HepG2 (cell line): ENCODE data around the gene TOPORS. TPM values are rescaled to one million over a fixed set of nuclear protein-coding genes. Genes with fewer than 3 reads are reported as not detected.

Source experiments
- ATAC-seq: fragments of 200-7000 bp; cut with Tn5 transposase; 3 replicates; pipeline ENCODE4 v1.9.1; 2020; ENCODE audit warnings: mild to moderate bottlenecking, moderate library complexity
- BruUV-seq: library from RNA; stranded (reverse); fragments of 400-500 nt; replicated peaks from 2 replicates; lab custom pipeline; 2021; lab: Mats Ljungman, UMichigan
- CTCF ChIA-PET: fragments of 300-600 bp; formaldehyde crosslinking; extraction: SDS; loops from one replicate; lab custom pipeline; 2021; ENCODE audit warnings: low total read pairs, inconsistent platforms, low intra/inter-chr PET ratio; lab: Yijun Ruan, JAX
- POLR2A ChIA-PET: fragments of 350-600 bp; sonication (Branson Sonifier 250); formaldehyde crosslinking; loops from one replicate; lab custom pipeline; 2020; ENCODE audit warnings: antibody characterized with exemption, inconsistent platforms; lab: Yijun Ruan, JAX
- DNase-seq: peaks from one replicate; pipeline ENCODE4 v3.0.0-alpha.2; 2015; ENCODE audit warnings: low spot score
- FAIRE-seq: peaks from 3 replicates; lab custom pipeline; 2011; peaks lifted over from hg19 to GRCh38; lab: Jason Lieb, UNC
- H2AFZ ChIP-seq: one replicate; pipeline ENCODE4 v1.6.1; 2011; ENCODE audit warnings: low read length, inconsistent platforms
- H3K27ac ChIP-seq: fragments of 300-600 bp; 3 replicates; pipeline ENCODE4 v1.8.0; 2011; ENCODE audit warnings: mixed run types, mild to moderate bottlenecking, mixed read lengths, low read length, inconsistent platforms; ENCODE audit not compliant: insufficient read depth; ENCODE audit errors: extremely low read length
- H3K27me3 ChIP-seq, 2 experiments: fragments of 200-600 bp in 1 of 2; 2 replicates in 1 of 2; 3 replicates in 1 of 2; pipeline versions ENCODE4 v1.6.0 to v1.8.0; 2011; ENCODE audit warnings: low read length in 2 of 2, mild to moderate bottlenecking in 2 of 2, moderate library complexity in 2 of 2, inconsistent platforms in 1 of 2; ENCODE audit not compliant: insufficient read depth in 2 of 2, control insufficient read depth in 1 of 2
- H3K36me3 ChIP-seq, 2 experiments: fragments of 200-600 bp in 1 of 2; replicated peaks in 1 of 2; 2 replicates in 1 of 2; 3 replicates in 1 of 2; pipeline versions ENCODE4 v1.5.1 to v1.8.0; 2011; ENCODE audit warnings: low read length in 2 of 2, inconsistent platforms in 1 of 2; ENCODE audit not compliant: insufficient read depth in 2 of 2, control insufficient read depth in 1 of 2
- H3K4me1 ChIP-seq: 2 replicates; pipeline ENCODE4 v1.5.1; 2012; ENCODE audit warnings: low read length, inconsistent platforms; ENCODE audit not compliant: insufficient read depth
- H3K4me2 ChIP-seq: 2 replicates; pipeline ENCODE4 v1.6.0; 2011; ENCODE audit warnings: low read depth, low read length, inconsistent platforms
- H3K4me3 ChIP-seq, 3 experiments: fragments of 200-600 bp in 1 of 3; sonication (generic), shearing (Covaris generic) in 1 of 3; replicated peaks in 1 of 3; 2 replicates each; pipeline ENCODE4 v1.5.1; 2011 to 2016; ENCODE audit warnings: low read length in 3 of 3, inconsistent platforms in 2 of 3, low read depth in 2 of 3, mild to moderate bottlenecking in 2 of 3, control low read depth in 1 of 3, mixed read lengths in 1 of 3; ENCODE audit not compliant: insufficient read depth in 1 of 3
- H3K79me2 ChIP-seq: one replicate; pipeline ENCODE4 v1.6.1; 2011; ENCODE audit warnings: low read length, inconsistent platforms; ENCODE audit not compliant: insufficient read depth
- H3K9ac ChIP-seq: 2 replicates; pipeline ENCODE4 v1.6.0; 2011; ENCODE audit warnings: mild to moderate bottlenecking, low read depth, low read length, inconsistent platforms; ENCODE audit not compliant: insufficient read depth
- H3K9me3 ChIP-seq: 2 replicates; pipeline ENCODE4 v1.5.1; 2012; ENCODE audit warnings: mild to moderate bottlenecking, low read length
- H4K20me1 ChIP-seq: 2 replicates; pipeline ENCODE4 v1.6.0; 2011; ENCODE audit warnings: inconsistent platforms, mild to moderate bottlenecking, low read length, moderate library complexity; ENCODE audit not compliant: insufficient read depth
- CBX2 ChIP-seq, 2 experiments: fragments of 200-600 bp in 1 of 2; sonication (generic); formaldehyde crosslinking in 1 of 2; IDR thresholded peaks; 2 replicates each; pipeline versions ENCODE4 v1.7.0 to v1.8.1; 2018 to 2022; ENCODE audit warnings: low read depth in 2 of 2, low read length in 1 of 2, mild to moderate bottlenecking in 1 of 2, missing genetic modification reagents in 1 of 2
- GATAD1 ChIP-seq: IDR thresholded peaks from 2 replicates; pipeline ENCODE4 v1.6.1; 2016; ENCODE audit warnings: missing genetic modification reagents, missing compliant biosample characterization
- HMGXB4 ChIP-seq, 2 experiments: sonication (generic) in 1 of 2; formaldehyde crosslinking in 1 of 2; IDR thresholded peaks; 2 replicates each; pipeline versions ENCODE4 v1.4.0 to v1.6.1; 2018 to 2020; ENCODE audit warnings: missing genetic modification reagents in 2 of 2, borderline replicate concordance in 1 of 2, low read depth in 1 of 2, mild to moderate bottlenecking in 1 of 2, missing biosample characterization in 1 of 2
- NBN ChIP-seq: fragments of 450-650 bp; conservative IDR thresholded peaks from 2 replicates; pipeline ENCODE4 v1.6.1; 2017
- NCOA2 ChIP-seq: sonication (generic); formaldehyde crosslinking; IDR thresholded peaks from 2 replicates; pipeline ENCODE4 v1.8.0; 2022; ENCODE audit warnings: inconsistent platforms
- NR1H2 ChIP-seq: sonication (generic); formaldehyde crosslinking; IDR thresholded peaks from 2 replicates; pipeline ENCODE4 v1.8.1; 2022; ENCODE audit warnings: low read depth, missing genetic modification reagents, borderline replicate concordance
- RBFOX2 ChIP-seq: fragments of 200-400 bp; formaldehyde crosslinking; IDR thresholded peaks from 2 replicates; pipeline ENCODE4 v1.6.1; 2017; ENCODE audit warnings: low read depth, mild to moderate bottlenecking, low read length
- SIX4 ChIP-seq: sonication (generic); formaldehyde crosslinking; IDR thresholded peaks from 2 replicates; pipeline ENCODE4 v1.4.0; 2020; ENCODE audit warnings: missing genetic modification reagents
- ZFP41 ChIP-seq: sonication (generic); formaldehyde crosslinking; IDR thresholded peaks from 2 replicates; pipeline ENCODE4 v1.4.0; 2020; ENCODE audit warnings: mild to moderate bottlenecking, missing genetic modification reagents, borderline replicate concordance
- ZMYM3 ChIP-seq: sonication (generic); formaldehyde crosslinking; IDR thresholded peaks from 2 replicates; pipeline ENCODE4 v1.5.1; 2020; ENCODE audit warnings: mild to moderate bottlenecking, missing genetic modification reagents
- ZNF143 ChIP-seq: sonication (generic); formaldehyde crosslinking; IDR thresholded peaks from 2 replicates; pipeline ENCODE4 v1.4.0; 2020; ENCODE audit warnings: missing genetic modification reagents
- ZNF564 ChIP-seq: sonication (generic); formaldehyde crosslinking; IDR thresholded peaks from 2 replicates; pipeline ENCODE4 v1.8.1; 2023; ENCODE audit warnings: mild to moderate bottlenecking, missing genetic modification reagents
- ZNF710 ChIP-seq: sonication (generic); formaldehyde crosslinking; IDR thresholded peaks from 2 replicates; pipeline ENCODE4 v1.5.0; 2020; ENCODE audit warnings: mild to moderate bottlenecking, missing genetic modification reagents, borderline replicate concordance
- ZNF766 ChIP-seq: sonication (generic); formaldehyde crosslinking; IDR thresholded peaks from 2 replicates; pipeline ENCODE4 v1.5.0; 2020; ENCODE audit warnings: missing genetic modification reagents, borderline replicate concordance
- ZNF768 ChIP-seq: sonication (generic); formaldehyde crosslinking; IDR thresholded peaks from 2 replicates; pipeline ENCODE4 v1.4.0; 2020; ENCODE audit warnings: missing genetic modification reagents
- ZNF883 ChIP-seq: sonication (generic); formaldehyde crosslinking; IDR thresholded peaks from 2 replicates; pipeline ENCODE4 v1.5.1; 2020; ENCODE audit warnings: mild to moderate bottlenecking, missing genetic modification reagents; ENCODE audit errors: not compliant biosample characterization
- WGBS: methylation state at CpG from one replicate; pipeline ENCODE4 v1.1.6; 2017; ENCODE audit warnings: low lambda C conversion rate; 5-methylcytosine and 5-hydroxymethylcytosine counted together
- in situ Hi-C: cut with HindIII; loops from 2 replicates; pipeline ENCODE4 v1.10.0; 2017; ENCODE audit warnings: low pct_unique_long_range_greater_than_20kb; ENCODE audit not compliant: extremely low pct_ligation_motif_present
- intact Hi-C: fragments of 100-400 bp; cut with micrococcal nuclease; formaldehyde crosslinking; loops from one replicate; pipeline ENCODE4 v1.10.0; 2022; ENCODE audit not compliant: unreplicated experiment
- polyA plus RNA-seq, 8 experiments: library from polyadenylated mRNA; depleted of rRNA in 3 of 8; stranded (reverse) in 7 of 8; unstranded in 1 of 8; fragments of >200 nt; fragmentation: Illumina TruSeq in 4 of 8; extraction: Trizol in 4 of 8; gene quantifications; 2 replicates each; pipeline versions ENCODE4 v1.2.1 to v1.2.3, GENCODE V29; 2011 to 2016; ENCODE audit warnings: low read depth in 4 of 8, missing spikeins in 1 of 8, mixed read lengths in 1 of 8; ENCODE audit not compliant: insufficient read depth in 1 of 8
- total RNA-seq, 5 experiments: library from RNA; depleted of rRNA; stranded (reverse); fragments of >200 nt; fragmentation: Illumina TruSeq; extraction: Trizol; gene quantifications; 2 replicates each; pipeline ENCODE4 v1.2.3, GENCODE V29; 2016; ENCODE audit warnings: low read depth in 1 of 5
- TF ChIP-seq, protein P1 (sequence below): sonication (generic); formaldehyde crosslinking; conservative IDR thresholded peaks from 2 replicates; pipeline ENCODE4 v1.8.0; 2022; ENCODE audit warnings: low read depth, missing genetic modification reagents

The TOPORS gene
- total and polyA plus RNA-seq, 2 of the 13 experiments (the other 11 are each of a cell fraction or from before 2014, with no cell fraction given): 6.8 to 19.6 TPM

DNA sequence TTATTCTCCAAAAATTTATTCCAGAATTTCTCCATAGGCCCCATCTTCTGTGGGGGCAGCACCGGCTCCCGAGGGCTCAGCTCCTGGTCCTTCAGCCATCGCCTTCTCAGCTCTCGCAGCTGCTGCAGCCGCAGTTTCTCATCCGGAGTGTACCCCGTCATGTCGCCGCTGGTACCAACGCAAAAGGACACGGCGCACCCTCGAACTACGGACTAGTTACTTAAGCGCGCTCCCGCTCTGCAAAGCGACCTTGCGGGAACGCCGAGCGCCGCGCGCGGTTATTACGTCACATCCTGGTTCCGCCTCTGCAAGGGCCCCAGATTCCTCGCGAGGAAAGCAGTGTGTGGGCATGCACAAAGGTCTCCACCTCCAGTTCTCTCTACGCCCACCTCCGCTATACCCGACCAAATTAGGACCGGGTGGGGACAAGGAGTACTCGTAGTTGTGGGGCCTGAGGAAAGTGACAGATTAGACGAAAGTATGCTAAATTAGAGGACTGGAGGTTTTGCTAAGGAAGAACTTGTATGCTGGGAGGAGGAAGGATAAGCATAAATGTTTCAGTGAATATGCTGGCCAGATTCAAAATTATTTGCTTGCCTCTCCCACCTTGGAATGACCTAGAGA lies 20.6 kb upstream of the TOPORS start, which contains the start of gene NDUFB6:
TSS of gene NDUFB6 (minus strand) at position 260 of the 624 bp plus-strand sequence. CDS start at position 161, 99 bp downstream.
- Histone ChIP-seq H3K36me3 (peaks cover 3 to 11% of the 10 kb centered on the region in 2 experiments; a peak in 3 of 5 replicates), H3K4me1 (peaks cover 24% of the 10 kb centered on the region), H4K20me1 (no peaks in the 10 kb centered on the region), H2AFZ (peak within 1 kb of the TSS; percentile 85), H3K4me2 (peak within 1 kb of the TSS; percentile 81), H3K79me2 (peaks cover 32% of the 10 kb centered on the region), H3K9ac (peak within 1 kb of the TSS; percentile 77), H3K4me3 (peak within 1 kb of the TSS; percentile 81 to 95 (median 83)), H3K9me3 (no peaks in the 10 kb centered on the region), H3K27me3 (no peaks in the 10 kb centered on the region; a peak in 1 of 5 replicates), H3K27ac (peak within 1 kb of the TSS; percentile 77)
- BruUV-seq: no TSS peak
- peak; percentile 60 for FAIRE-seq
- DNase-seq: peak; percentile 90
- ATAC-seq: peak; percentile 95
- intact Hi-C loops (loop anchor here (1.0 to 2.0 kb wide), 4 partner anchors 47 to 194 kb away; partner anchors contain the start of gene RIGI), in situ Hi-C loops (loop anchor here (5.0 kb wide), 1 partner anchor 191 kb away; the partner anchor contains the start of gene ACO1)
- ChIA-PET POLR2A (interaction anchor here (1.0 to 2.8 kb wide), 4 partner anchors 22 to 194 kb away, joined by 5 to 36 read pairs (median 14); partner anchors contain the start of genes ACO1, RIGI, SMIM27 and TOPORS), CTCF (interaction anchor here (1.1 to 3.8 kb wide), 4 partner anchors 23 to 197 kb away, joined by 3 to 52 read pairs (median 4); no protein-coding TSS in a partner anchor)
- under 1% methylated on average over 19 of the region's 36 CpGs for WGBS
- no peak for TF ChIP-seq ZNF883 (CRISPR knock-in tag)
- TF ChIP-seq ZNF564: peak; percentile 73
- peak; percentile 82 to 87 for TF ChIP-seq HMGXB4 (CRISPR knock-in tag; IDR thresholded peaks at IDR 0.05; ENCODE audit: borderline replicate concordance in 1 of 2, low read depth in 1 of 2)
- peak; percentile 99 for TF ChIP-seq GATAD1 (CRISPR knock-in tag)
- TF ChIP-seq NCOA2: peak; percentile 31; the same call in 1 of the 2 replicates
- TF ChIP-seq ZNF766: no peak
- no peak for TF ChIP-seq ZMYM3
- TF ChIP-seq ZFP41 (CRISPR knock-in tag): no peak
- TF ChIP-seq ZNF143 (CRISPR knock-in tag): peak; percentile 76
- TF ChIP-seq ZNF710 (CRISPR knock-in tag): no peak
- no peak for TF ChIP-seq NBN
- TF ChIP-seq NR1H2 (CRISPR knock-in tag): no peak
- no peak for TF ChIP-seq CBX2 (IDR thresholded peaks at IDR 0.05; ENCODE audit: low read depth, low read length)
- TF ChIP-seq CBX2 (CRISPR knock-in tag; IDR thresholded peaks at IDR 0.05; ENCODE audit: low read depth): no peak
- TF ChIP-seq ZNF768 (CRISPR knock-in tag): peak; percentile 47; the same call in 1 of the 2 replicates
- TF ChIP-seq, protein P1, sequence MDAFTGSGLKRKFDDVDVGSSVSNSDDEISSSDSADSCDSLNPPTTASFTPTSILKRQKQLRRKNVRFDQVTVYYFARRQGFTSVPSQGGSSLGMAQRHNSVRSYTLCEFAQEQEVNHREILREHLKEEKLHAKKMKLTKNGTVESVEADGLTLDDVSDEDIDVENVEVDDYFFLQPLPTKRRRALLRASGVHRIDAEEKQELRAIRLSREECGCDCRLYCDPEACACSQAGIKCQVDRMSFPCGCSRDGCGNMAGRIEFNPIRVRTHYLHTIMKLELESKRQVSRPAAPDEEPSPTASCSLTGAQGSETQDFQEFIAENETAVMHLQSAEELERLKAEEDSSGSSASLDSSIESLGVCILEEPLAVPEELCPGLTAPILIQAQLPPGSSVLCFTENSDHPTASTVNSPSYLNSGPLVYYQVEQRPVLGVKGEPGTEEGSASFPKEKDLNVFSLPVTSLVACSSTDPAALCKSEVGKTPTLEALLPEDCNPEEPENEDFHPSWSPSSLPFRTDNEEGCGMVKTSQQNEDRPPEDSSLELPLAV (CRISPR knock-in tag): 0 out of 2 replicates have a peak, but pooled peaks have one; percentile 38
- TF ChIP-seq SIX4 (CRISPR knock-in tag): 0 out of 2 replicates have a peak, but pooled peaks have one; percentile 42
- peak; percentile 79 for TF ChIP-seq RBFOX2
